HG02840 (cell line): ENCODE measurements around the gene OR11G2.
"Not testable (repeated sequence)": the region's sequence is repeated elsewhere in the genome, so short reads cannot be mapped to it uniquely, and the experiment has no call there.

ENCODE experiments used
- ATAC-seq: cut with Tn5 transposase; IDR thresholded peaks from one replicate; pipeline ENCODE4 v1.9.1; 2021; ENCODE audit warnings: mild to moderate bottlenecking, moderate library complexity, moderate number of reproducible peaks; ENCODE audit not compliant: unreplicated experiment, low FRiP score

OR11G2 gene

GRCh38 chr14:20215196-20215595 is 24.5 kb downstream of the OR11G2 start:
- no peak for ATAC-seq

GRCh38 chr14:20219033-20219432 is 28.3 kb downstream of the OR11G2 start:
- no peak for ATAC-seq

DNA sequence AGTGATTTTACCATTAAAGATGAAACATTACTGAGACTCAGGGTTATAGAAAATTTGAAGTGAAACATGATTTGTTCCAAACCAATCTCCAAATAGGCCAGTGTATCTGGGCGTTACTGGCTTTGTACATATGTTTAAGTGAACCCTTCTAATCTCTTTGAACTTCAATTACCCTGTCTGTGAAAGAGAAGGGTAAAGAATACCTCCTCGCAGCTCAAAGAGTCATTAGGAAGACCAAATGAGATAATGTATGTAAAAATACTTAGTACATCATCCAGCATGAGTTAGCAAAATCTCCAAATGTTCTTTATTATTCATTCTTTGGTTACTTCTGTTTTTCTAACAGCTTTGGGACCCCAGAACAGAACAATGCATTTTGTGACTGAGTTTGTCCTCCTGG is 32.7 kb downstream of the OR11G2 start, which contains the start of gene OR11H6:
Gene OR11H6 (plus strand): TSS at position 301 of the 400 bp plus-strand sequence. CDS start 0 bp downstream, at position 301.
- no peak for ATAC-seq

GRCh38 chr14:20228681-20229080 is 38.0 kb downstream of the OR11G2 start, which contains the start of gene OR11H7:
Gene OR11H7 (plus strand): TSS chr14:20228981.
- no peak for ATAC-seq

- ATAC-seq, result not testable (repeated sequence)
Observed at GRCh38 chr14:20235415-20235814, 44.7 kb downstream of the OR11G2 start.

DNA sequence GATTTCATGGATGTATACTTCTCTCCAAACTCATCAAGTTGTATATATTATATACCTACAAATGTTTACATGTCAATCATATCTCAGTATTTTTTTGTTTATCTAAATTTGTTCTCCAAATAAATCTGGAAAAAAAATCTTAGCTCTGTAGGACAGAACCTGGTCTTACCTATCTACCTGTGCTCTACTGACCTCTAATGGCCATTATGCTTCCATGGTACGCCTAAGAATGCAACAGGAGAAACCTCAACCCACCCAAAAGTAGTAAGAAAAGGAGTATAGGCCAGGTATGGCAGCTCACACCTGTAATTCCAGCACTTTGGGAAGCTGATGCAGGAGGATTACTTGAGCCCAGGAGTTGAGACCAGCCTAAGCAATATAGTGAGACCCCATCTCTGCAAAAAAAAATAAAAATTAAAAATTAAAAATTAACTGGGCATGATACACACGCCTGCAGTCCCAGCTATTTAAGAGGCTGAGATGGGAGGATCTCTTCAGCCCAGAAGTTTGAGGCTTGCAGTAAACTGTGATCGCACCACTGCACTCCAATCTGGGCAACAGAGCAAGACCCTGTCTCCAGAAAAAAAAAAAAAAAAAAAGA is 57.0 kb downstream of the OR11G2 start:
- ATAC-seq, result no peak
